Skin epidermis (tissue), 12 donors: ENCODE results near the gene LRRC42.

Experiments
- H3K27ac ChIP-seq, 21 experiments: fragments of 200-600 bp; sonication (generic) in 11 of 21; one replicate each; pipeline ENCODE4 v1.5.0; 2020; ENCODE audit warnings: mild to moderate bottlenecking in 3 of 21, inconsistent platforms in 2 of 21, moderate library complexity in 2 of 21
- H3K4me3 ChIP-seq, 7 experiments: fragments of 200-600 bp; sonication (generic) in 2 of 7; one replicate each; pipeline ENCODE4 v1.5.0; 2020; ENCODE audit warnings: inconsistent platforms in 2 of 7, mild to moderate bottlenecking in 2 of 7, moderate library complexity in 1 of 7

The LRRC42 gene

DNA sequence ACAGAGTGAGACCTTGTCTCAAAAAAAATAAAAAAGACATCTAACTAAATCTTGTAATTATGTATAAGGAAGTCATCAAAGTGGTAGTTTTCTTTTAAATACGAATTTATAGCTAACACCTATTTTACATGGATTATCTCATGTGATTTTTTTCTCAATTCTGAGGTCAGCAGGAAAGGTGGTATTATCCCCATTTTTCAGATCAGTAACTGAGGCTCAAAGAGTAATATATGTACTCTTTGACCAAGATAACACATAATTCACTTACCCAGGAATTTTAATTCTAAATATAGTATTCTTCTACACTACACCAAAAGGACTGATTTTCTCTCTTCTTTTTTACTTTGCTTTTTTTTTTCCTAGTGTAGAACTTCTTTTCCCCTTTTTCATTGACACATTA is 9.7 kb upstream of the LRRC42 start:
- Histone ChIP-seq H3K27ac (no peak overlapping the region), H3K4me3 (no peak overlapping the region)

DNA sequence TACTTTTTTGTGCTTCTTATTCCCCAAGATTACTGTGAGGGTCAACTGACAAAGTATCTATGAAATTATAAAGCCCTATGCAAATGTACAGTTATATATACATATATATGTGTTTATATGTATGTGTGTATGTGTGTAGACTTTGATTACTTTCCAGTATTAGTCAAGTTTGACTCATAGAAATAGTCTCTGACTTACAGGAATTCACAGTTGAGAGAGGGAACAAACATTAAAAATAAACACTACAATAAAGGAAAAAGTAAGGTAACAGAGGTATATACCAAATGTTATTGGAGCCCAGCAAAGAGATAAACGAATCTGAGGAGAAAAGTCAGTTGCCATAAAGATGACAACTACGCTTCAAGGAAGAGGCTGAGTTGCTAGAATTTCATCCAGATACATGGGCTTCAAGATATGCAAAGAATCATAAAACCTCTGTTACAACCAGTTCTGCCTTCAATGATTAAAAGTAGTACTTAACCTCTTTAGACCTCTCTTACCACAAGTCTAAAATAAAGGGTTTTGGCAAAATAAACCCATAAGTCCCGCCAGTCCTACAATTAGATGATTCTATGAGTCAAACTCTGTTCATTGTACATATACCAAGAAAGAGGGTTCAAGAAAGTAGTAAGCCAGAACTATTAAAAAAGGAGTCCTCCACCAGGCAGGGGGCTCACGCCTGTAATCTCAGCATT is 7.9 kb upstream of the LRRC42 start:
- H3K4me3 ChIP-seq = no peak overlapping the region
- no peak overlapping the region for H3K27ac ChIP-seq

DNA sequence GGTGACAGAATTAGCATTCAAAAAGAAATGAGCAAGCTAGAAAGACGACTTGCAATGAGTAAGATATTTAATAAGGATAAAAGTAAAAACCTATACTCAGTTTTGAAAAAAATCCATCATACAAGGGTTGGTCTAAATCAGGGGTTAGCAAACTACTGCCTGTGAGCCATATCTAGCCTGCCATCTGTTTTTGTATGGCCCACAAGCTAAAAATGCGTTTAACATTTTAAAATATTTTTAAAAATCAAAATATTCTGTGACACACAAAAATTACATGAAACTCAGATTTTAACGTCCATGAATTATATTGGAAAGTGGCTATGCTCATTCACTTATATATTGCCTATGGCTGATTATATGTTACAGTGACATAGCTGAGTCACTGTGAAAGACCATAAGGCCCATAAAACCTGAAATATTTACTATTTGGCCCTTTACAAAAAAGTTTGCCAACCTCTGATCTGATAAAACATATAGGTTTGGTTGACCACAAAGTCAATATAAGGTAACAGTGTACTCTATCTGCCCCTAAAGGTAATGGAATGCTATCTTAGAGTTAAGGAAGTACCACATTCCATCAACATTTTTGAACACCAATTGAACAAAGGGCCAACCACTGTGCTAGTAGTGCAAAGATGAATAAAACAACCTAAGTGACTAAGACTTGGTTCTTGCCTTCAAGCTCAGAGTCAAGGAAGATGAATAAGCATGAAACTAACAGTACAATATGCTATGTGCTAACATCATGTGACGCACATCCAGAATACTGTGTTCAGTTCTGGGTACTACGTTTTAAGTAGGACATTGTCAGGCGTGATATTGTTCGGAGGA is 3.8 kb upstream of the LRRC42 start:
- H3K27ac ChIP-seq = no peak overlapping the region
- no peak overlapping the region for H3K4me3 ChIP-seq

DNA sequence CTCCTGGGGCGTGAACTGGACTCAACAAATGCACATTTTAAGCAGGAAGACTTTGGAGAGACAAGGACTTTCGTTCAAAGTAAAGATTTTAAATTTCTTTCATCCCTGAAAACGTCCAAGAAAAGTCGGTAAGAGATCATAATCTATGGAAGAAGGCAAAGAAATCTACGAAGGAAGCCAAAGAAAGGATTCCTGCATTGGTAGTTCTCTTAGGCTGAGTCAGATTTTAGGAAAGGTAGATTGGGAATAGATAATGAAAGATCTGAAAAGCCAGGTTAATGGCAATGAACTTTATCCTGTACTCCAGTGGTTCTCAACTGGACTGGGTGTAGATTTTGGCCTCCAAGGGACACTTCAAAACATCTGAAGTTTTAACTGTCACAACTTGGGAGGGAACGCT is 3.1 kb upstream of the LRRC42 start:
- no peak overlapping the region for H3K4me3 ChIP-seq

DNA sequence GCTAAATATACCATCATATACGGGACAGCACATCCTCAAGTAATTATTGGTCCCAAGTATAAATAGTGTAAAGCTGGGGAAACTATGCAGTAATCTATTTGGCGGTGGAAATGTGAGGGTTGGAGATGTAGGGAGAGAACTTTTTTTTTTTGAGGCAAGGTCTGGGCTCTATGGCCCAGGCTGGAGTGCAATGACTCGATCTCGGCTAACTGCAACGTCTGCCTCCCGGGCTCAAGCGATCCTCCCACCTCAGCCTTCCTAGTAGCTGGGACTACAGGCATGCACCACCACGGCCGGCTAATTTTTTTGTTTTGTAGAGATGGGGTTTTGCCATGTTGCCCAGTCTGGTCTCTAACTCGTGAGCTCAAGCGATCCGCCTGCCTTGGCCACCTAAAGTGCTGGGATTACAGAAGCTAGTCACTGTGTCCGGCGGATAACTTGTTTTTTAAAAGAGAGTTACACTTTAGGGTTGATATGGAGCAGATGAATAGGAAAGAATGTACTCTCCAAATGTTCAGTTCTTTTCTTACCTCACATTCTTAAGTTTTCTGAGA is 2.6 kb upstream of the LRRC42 start:
- H3K27ac ChIP-seq = no peak overlapping the region
- H3K4me3 ChIP-seq = no peak overlapping the region

More for the DNA sequence above, 3.1 kb upstream of the LRRC42 start:
- no peak overlapping the region for H3K27ac ChIP-seq

DNA sequence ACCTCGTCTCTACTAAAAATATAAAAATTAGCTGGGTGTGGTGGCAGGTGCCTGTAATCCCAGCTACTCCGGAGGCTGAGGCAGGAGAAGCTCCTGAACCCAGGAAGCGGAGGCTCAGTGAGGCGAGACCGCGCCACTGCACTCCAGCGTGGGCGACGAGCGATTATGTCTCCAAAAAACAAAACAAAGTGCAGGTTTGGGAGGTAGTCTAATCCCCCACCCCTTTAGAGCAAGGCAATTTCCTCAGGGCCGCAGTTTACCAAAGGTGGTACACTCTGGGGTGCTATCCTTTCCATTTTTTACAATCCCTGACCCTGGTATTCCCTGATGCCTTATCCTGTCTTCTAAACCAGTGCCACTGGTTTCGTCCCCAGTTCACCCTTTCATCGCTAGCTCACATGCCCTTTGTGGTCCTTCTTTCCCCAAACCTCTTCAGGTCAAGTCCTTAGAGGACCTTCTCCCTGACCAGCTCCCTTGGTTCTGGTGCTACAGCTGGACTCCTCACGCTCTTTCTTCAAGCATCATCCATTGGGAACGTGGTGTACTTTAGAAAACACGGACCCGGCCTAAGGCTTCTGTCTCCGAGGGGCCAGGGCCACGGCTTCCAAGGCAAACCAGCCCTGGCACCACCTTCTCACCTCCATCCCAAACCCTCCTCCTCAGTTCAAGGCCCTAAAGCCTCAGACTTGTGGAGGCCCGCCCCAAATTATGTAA is 1.5 kb upstream of the LRRC42 start:
- H3K4me3 ChIP-seq = peak overlapping the region; percentile 58 to 88 (median 85)

DNA sequence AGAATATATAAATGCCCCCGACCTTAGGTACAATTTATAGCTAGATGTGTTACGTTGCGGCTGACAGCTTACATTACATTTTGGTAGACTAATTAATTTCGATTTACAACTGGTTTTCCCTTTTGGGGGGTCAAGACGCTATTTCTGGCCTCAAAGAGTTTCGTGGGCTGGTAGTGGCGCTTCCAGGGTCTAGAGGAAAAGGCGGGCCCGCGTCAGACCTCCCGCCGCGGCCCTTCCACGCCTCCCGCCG is 1.0 kb upstream of the LRRC42 start:
- peak overlapping the region; percentile 3 to 96 (median 88) for H3K27ac ChIP-seq

More for the DNA sequence above, 1.5 kb upstream of the LRRC42 start:
- peak overlapping the region; percentile 3 to 96 (median 88) for H3K27ac ChIP-seq

DNA sequence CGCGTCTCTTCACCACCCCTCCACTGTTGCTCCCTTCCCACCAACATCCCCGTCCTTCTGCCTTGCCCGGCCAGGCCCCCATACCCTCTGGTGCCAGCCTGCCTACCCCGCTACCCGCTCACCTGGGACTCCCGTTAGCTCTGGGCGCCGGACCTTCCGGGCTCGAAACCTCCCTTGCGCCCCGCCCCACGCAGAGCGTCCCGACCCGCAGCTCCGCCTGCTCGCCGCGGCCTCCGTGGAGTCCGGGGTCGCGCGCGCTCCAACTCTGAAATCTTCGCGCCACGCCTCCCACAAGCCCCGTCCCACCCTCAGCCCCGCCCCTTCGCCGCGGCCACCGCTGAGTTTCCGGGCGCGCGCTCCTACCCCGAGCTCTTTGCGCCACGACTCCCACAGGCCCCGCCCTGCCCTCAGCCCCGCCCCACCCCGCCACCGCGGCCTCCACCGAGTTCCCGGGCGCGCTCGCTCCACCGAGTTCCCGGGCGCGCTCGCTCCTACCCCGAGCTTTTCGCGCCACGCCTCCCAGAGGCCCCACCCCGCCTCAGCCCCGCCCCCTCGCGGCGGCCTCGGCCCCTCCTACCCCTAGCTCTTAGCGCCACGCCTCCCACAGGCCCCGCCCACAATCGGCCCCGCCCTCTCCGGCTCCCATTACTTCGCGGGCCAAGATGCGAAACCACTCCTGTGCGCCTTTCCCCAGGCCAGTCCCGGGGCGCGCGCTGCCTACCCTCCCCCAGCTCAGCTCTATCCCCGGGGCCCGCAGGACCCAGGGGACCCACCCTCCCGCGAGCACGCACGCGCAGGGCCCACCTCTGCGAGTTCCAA is 508 bp upstream of the LRRC42 start, which contains the start of gene IFT25:
TSS of gene IFT25 (minus strand) at position 267 of the 819 bp plus-strand sequence. CDS start 5,617 bp downstream, outside the sequence.
- Histone ChIP-seq H3K27ac (peak within 1 kb of the TSS; percentile 34 to 96 (median 88)), H3K4me3 (peak within 1 kb of the TSS; percentile 58 to 88 (median 85))

More for the DNA sequence above, 1.0 kb upstream of the LRRC42 start:
- H3K4me3 ChIP-seq = peak overlapping the region; percentile 58 to 88 (median 85)

DNA sequence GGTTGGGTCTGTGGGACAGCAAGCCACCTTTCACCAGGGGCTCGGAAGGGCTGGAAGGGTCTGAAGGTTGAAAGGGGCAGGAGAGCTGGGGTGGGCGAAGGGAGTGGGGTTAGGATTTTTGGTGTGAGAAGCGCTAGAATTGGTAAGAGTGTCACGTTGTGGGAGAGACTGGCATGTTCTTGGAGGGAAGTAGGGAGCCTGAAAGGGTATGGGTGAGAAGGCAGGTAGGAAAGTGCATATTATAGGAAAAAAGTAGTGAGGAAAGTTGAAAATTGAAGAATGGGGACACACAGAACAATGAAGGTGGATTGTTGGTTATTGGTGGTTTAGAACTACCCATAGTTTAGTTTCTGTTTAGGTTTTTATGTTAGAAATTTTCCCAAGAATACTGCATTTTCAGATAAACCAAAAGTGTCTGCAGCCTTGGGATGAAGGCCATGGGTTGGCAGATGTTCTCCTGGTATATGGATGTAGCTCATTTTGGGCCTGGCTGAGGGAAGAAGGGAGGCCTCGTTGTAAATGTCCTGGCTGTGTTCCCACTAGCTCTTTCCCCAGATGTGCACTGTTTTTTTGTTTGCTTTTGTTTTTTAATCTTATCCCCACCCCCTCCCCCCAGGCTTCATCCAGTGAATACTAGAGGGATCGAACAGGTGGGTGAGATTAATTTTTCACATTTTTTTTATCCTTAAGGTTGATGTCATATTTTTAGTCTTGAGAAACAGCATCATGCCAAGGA is 1.2 kb downstream of the LRRC42 start:
- peak overlapping the region in 6 of 7 experiments; percentile 70 to 88 (median 86) for H3K4me3 ChIP-seq

DNA sequence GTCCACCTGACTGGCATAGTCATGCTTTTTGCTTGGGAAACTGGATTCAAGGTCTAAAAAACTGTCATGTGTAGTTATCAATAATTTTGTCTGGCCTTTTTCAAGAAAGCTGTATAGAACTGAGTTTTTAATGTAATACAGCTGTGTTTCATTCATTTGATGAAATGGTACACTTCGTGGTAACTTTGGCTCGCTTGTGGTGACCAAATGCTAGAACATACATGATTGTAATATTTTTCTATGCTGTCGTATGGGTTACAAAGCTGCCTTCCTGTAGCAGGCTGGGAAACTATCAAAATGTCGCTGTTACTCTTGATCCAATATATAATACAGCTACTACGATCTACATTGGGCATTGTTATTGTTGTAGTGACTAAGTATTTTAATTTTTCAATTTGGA is 2.1 kb downstream of the LRRC42 start:
- H3K4me3 ChIP-seq = no peak overlapping the region
- H3K27ac ChIP-seq = no peak overlapping the region

More for the DNA sequence above, 1.2 kb downstream of the LRRC42 start:
- H3K27ac ChIP-seq = peak overlapping the region in 16 of 21 experiments; percentile 79 to 96 (median 88)

DNA sequence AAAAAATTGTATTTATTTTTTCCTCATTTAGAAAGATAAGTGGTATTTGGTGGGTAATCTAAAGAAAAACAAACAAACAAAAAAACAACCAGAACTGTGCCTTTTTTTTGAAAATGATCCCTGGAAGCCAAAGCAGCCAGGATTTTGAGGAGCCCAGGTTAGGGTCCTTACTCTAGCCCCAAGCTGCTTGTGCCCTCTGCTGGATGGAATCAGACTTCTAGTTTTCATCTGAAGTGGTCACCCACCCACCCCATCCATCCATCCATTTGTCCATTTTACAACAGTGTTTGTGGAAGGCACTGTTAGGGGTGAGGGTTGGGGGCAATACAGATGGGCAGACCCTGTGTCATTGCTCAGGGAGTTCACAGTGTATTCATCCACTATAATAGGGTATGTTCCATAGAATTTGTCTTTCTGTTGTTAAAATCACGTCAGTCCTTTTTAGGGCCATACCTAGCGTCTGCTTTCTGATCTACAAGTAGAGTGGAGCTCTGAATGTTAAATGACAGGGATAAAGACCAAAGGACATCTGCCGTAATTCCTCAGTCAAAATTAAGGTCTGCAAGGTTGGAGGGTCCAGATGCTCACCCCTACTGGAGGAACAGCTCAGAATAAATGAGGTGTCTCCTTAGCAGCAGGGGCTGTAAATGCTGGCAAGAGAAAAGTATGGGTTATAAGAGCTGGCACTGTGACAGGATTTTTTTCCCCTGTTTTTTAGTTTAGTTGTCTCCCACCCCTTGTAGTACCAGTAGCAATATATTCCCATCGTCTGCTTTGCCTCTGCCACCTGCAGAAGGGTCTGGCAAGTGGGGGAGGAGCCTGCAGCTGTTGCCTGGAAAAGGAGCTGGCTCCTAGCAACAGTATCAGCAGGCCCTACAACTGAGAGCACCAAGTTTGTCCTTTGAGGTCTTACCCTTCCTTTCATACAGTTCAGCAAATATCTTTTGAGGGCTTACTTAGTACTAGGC is 3.2 kb downstream of the LRRC42 start:
- H3K27ac ChIP-seq = no peak overlapping the region

DNA sequence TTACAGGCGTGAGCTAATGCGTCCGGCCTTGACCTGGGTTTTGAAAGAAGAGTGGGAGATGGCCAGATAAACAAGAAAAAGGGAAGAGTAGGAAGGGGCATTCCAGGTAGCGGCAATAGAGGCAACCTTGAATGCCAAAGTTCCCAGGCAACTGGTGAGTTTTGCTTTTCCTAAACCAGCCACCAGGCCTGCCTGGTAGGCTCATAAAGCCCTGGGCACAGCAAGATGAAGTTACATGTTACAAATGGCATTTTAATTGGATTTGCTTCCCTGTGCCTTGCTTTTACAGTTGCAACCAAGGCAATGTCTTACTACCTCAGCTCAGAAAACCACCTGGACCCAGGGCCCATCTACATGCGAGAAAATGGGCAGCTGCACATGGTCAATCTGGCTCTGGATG is 5.5 kb downstream of the LRRC42 start:
- Histone ChIP-seq H3K27ac (no peak overlapping the region), H3K4me3 (no peak overlapping the region)

More for the DNA sequence above, 3.2 kb downstream of the LRRC42 start:
- H3K4me3 ChIP-seq = no peak overlapping the region

DNA sequence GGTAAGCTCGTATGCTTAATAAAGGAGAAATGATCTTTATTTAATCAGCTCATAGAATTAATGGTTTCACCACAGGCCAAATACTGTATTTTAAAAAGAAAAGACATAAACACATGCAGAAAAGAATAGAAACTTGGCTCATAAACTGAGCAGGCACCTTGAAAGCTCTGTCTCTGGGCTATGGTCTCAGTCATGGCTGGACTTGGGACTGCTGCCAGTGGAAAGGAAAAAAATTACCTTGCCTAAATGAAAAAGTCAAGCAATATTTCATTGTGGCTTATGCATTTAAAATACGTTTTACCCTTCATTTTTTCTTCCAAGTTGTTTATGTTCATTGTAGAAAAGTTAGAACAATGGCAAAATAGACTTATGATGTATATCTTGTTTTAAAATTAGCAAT is 8.0 kb downstream of the LRRC42 start:
- H3K27ac ChIP-seq = no peak overlapping the region
- H3K4me3 ChIP-seq = no peak overlapping the region

DNA sequence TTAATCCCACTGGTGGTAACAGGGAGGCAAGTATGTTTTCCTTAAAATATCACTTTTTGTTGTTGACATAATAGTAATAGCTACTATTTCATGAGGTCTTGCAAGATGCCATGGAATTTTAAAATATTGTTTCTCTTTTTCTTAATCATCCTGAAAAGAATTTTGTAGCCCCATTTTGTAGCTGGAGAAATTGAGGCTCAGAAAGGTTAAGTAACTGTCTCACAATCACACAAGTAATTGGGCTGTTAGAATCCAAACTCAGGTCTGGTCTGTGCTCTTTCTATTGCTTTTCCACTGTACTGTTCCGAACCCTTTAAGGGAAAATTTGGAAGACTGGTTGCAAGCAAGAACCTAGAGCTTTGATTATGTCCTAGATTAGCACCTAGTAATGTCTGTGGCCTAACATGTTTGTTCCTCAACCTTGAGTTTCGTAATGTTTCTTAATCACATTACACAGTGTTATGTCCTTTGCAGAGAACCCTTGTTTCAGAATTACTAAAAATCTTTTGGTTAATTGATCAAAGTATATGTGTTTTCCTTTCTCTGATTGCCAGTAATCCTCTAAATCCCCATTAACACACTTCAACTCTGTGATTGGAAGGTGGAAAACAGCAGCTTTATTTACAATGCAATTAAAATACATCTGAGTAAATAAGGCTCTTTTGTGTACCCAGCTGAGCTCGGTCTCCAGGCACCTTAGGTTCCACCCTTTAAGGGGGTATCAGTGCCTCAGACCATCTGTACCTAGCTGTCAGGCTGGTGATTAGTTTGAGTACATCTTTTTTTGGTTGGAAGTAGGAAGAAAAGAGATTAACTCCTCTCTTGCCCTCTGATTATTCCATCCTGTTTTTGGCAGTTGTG is 10.4 kb downstream of the LRRC42 start:
- no peak overlapping the region for H3K4me3 ChIP-seq
- peak overlapping the region in 12 of 21 experiments; percentile 9 to 74 (median 58) for H3K27ac ChIP-seq

DNA sequence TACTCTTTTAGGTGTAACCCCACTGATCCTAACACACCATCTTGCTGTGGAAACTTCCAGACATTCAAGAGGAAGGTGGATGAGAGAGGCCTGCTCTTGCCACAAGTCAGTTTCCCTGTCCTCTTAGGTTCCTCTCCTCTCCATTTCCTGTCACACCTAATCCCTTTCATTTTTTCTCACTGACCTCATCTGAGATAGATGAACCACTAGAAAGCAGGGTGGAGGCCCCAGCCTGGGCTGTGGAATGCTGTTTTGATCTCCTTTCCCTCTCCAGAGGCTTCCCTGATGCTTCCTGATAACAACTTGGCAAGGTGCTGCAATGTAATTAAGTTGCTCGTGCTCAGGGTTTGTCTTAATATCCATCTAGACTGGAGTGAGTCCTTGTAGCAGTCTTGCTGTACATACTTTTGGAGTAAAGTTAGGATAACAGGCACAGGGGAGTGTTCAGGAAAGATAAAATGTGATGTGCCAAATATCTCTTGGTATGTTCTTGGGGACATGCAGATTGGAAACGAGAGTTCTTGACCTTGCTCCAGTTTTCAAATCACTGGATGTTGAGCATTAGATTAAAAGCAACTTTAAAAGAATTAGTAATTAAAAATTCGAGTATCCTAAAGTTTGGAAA is 11.2 kb downstream of the LRRC42 start:
- Histone ChIP-seq H3K27ac (peak overlapping the region in 12 of 21 experiments; percentile 9 to 74 (median 58)), H3K4me3 (no peak overlapping the region)

DNA sequence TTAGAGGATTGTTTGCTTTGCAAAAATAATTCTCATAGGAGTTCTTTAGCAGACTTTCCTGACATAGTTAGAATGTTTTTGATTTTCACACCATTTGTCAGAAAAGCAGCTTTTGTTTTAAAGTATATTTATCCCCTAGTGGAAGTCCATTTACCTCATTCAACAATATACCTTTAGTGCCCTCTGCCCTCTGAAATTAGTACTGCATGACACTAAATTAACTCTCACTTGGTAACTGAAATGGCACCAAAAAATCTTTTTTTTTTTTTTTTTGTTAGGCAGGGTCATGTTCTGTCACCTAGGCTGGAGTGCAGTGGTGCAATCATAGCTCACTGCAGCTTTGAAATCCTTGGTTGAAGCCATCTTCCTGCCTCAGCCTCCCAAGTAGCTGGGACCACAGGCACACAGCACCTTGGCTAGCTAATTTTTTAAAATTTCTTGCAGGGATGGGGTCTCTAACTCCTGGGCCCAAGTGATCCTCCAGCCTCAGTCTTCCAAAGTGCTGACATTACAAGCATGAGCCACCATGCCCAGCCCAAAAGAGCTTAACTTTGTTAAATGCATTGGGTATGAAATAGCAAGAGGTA is 13.6 kb downstream of the LRRC42 start:
- Histone ChIP-seq H3K4me3 (no peak overlapping the region), H3K27ac (no peak overlapping the region)
